ENCODE results near the gene ACTN1. TPM values are rescaled to one million over a fixed set of nuclear protein-coding genes. Genes with fewer than 3 reads are reported as not detected.

Gene ACTN1
- total RNA-seq, 3 donors from 2014 or later (not counting 1 experiment from before 2014, with no cell fraction given) = 14.9 to 39.5 (median 19.6) TPM

DNA sequence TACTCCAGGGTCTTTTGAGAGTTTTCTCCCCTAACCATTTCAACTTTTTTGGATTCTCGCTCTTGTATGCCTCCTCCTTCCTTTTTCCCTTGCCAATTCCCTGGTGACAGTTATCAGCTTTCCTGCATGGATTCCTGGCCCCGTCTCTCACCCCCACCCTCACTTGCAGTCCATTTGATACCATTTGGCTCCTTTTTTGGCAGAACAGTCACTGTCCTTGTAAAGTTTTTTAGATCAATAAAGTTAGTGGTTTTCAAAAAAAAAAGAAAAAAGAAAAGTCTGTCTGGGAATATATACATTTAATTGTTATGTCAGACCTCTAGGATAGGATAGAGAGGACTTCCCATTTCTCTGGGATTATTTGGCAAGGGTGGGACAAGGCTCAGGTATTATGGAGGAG is 42.1 kb downstream of the ACTN1 start:
- H3K27ac ChIP-seq (ENCODE audit: low read length) = no peak overlapping the region

DNA sequence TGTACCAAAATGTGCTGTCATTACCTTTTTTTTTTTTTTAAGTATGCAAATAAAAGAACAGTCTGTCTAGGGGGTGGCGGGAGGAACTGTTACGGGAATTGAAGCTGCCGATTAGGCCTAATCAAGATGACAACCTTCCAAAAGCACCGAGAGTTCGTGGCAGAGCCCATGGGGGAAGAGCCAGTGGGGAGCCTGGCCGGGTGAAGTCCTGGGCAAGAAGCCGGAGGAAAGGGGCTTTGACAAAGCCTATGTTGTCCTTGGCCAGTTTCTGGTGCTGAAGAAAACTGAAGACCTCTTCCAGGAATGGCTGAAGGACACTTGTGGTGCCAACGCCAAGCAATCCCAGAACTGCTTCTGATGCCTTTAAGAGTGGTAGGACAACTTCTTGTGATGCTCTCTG is 42.6 kb downstream of the ACTN1 start:
- TF ChIP-seq, protein P1, sequence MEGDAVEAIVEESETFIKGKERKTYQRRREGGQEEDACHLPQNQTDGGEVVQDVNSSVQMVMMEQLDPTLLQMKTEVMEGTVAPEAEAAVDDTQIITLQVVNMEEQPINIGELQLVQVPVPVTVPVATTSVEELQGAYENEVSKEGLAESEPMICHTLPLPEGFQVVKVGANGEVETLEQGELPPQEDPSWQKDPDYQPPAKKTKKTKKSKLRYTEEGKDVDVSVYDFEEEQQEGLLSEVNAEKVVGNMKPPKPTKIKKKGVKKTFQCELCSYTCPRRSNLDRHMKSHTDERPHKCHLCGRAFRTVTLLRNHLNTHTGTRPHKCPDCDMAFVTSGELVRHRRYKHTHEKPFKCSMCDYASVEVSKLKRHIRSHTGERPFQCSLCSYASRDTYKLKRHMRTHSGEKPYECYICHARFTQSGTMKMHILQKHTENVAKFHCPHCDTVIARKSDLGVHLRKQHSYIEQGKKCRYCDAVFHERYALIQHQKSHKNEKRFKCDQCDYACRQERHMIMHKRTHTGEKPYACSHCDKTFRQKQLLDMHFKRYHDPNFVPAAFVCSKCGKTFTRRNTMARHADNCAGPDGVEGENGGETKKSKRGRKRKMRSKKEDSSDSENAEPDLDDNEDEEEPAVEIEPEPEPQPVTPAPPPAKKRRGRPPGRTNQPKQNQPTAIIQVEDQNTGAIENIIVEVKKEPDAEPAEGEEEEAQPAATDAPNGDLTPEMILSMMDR (IDR thresholded peaks at IDR 0.05) = no peak
- no peaks in the 10 kb centered on the region for H3K36me3 ChIP-seq (ENCODE audit: control insufficient read depth, insufficient read depth, low read length)
- Mint-ChIP-seq H3K36me3 (no peaks in the 10 kb centered on the region), H3K27ac (no peak overlapping the region), H3K9me3 (no peaks in the 10 kb centered on the region), H3K4me3 (no peak overlapping the region), H3K27me3 (ENCODE audit: low read depth in 2 of 2) (no peaks in the 10 kb centered on the region), H3K4me1 (peaks cover 5 to 13% of the 10 kb centered on the region in 2 donors)
- DNase-seq (no peak), ATAC-seq (no peak)
- no peak overlapping the region for H3K4me3 ChIP-seq (ENCODE audit: low read length)
- no peaks in the 10 kb centered on the region for H3K9me3 ChIP-seq (ENCODE audit: control insufficient read depth, insufficient read depth, low read length)
- H3K27ac ChIP-seq (ENCODE audit: low read length) = no peak overlapping the region
- no peaks in the 10 kb centered on the region for H3K27me3 ChIP-seq (ENCODE audit: control insufficient read depth, insufficient read depth, low read length)
- WGBS (ENCODE audit: insufficient coverage) = 88% methylated on average over 8 of the region's 8 CpGs
- intact Hi-C loops (cut with micrococcal nuclease) = no loop called here
- peaks cover 9% of the 10 kb centered on the region for H3K4me1 ChIP-seq (ENCODE audit: control insufficient read depth, insufficient read depth, low read length)

More for the DNA sequence above, 42.1 kb downstream of the ACTN1 start:
- TF ChIP-seq, protein P1 (IDR thresholded peaks at IDR 0.05) = no peak
- H3K27me3 Mint-ChIP-seq (ENCODE audit: low read depth in 2 of 2) = no peaks in the 10 kb centered on the region
- peaks cover 5 to 13% of the 10 kb centered on the region in 2 donors for H3K4me1 Mint-ChIP-seq
- ATAC-seq (no peak), DNase-seq (no peak)
- Histone ChIP-seq H3K27me3 (ENCODE audit: control insufficient read depth, insufficient read depth, low read length) (no peaks in the 10 kb centered on the region), H3K9me3 (ENCODE audit: control insufficient read depth, insufficient read depth, low read length) (no peaks in the 10 kb centered on the region), H3K4me3 (ENCODE audit: low read length) (no peak overlapping the region), H3K4me1 (ENCODE audit: control insufficient read depth, insufficient read depth, low read length) (peaks cover 9% of the 10 kb centered on the region), H3K36me3 (ENCODE audit: control insufficient read depth, insufficient read depth, low read length) (no peaks in the 10 kb centered on the region)
- WGBS (ENCODE audit: insufficient coverage) = 88% methylated on average over 2 of the region's 2 CpGs
- no peaks in the 10 kb centered on the region for H3K9me3 Mint-ChIP-seq
- no peak overlapping the region for H3K4me3 Mint-ChIP-seq
- intact Hi-C loops (cut with micrococcal nuclease) = no loop called here
- no peaks in the 10 kb centered on the region for H3K36me3 Mint-ChIP-seq
- no peak overlapping the region for H3K27ac Mint-ChIP-seq

DNA sequence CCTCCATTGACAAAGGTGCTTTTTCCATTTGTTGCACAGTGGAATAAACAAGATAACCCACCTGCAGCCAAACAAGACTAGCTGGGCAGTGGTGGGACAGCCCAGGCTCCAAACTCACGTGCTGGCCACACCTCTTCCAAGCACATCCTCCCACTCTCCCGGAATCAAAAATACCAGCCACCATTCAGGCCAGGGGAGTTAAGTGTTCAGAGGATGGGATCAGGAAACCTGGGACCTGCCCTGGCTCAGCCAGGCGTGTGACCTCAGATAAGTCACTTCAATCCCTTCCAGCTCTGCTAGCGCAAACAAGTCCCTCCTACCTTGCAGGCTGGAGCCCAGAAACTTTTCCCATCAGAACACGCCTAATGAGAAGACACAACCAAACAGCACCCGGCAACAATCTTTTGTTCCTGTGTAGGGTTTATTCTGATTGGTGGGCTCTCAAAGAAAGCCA is 43.3 kb downstream of the ACTN1 start:
- Histone ChIP-seq H3K27me3 (ENCODE audit: control insufficient read depth, insufficient read depth, low read length) (no peaks in the 10 kb centered on the region), H3K27ac (ENCODE audit: low read length) (no peak overlapping the region), H3K4me3 (ENCODE audit: low read length) (no peak overlapping the region), H3K36me3 (ENCODE audit: control insufficient read depth, insufficient read depth, low read length) (no peaks in the 10 kb centered on the region), H3K9me3 (ENCODE audit: control insufficient read depth, insufficient read depth, low read length) (no peaks in the 10 kb centered on the region), H3K4me1 (ENCODE audit: control insufficient read depth, insufficient read depth, low read length) (peaks cover 9% of the 10 kb centered on the region)
- TF ChIP-seq, protein P1 (IDR thresholded peaks at IDR 0.05) = no peak
- Mint-ChIP-seq H3K4me3 (no peak overlapping the region), H3K36me3 (no peaks in the 10 kb centered on the region), H3K27me3 (ENCODE audit: low read depth in 2 of 2) (no peaks in the 10 kb centered on the region), H3K4me1 (peaks cover 5 to 13% of the 10 kb centered on the region in 2 donors), H3K27ac (no peak overlapping the region), H3K9me3 (no peaks in the 10 kb centered on the region)
- intact Hi-C loops (cut with micrococcal nuclease) = no loop called here
- DNase-seq = no peak
- WGBS (ENCODE audit: insufficient coverage) = 85% methylated on average over 4 of the region's 6 CpGs
- no peak for ATAC-seq

DNA sequence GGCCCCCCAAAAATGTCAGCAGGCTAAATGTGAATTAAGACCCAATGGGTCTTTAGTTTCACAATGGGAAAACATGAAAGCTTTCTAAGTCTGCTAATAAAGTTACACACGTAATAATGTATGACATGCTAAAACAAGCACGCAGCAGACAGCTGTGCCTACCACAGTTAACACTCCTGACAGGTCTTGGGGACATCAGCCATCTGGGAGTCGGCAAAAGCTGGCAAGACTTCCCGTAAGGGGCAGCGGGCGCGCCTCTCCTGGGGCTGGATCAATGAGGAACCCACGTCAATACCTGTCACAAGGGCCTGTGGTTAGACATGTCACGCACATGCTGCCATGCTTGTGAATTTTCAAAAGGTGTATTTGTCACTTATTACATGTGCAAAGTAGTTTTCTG is 45.0 kb downstream of the ACTN1 start:
- H3K36me3 Mint-ChIP-seq = no peaks in the 10 kb centered on the region
- H3K4me3 Mint-ChIP-seq = no peak overlapping the region
- TF ChIP-seq, protein P1 (IDR thresholded peaks at IDR 0.05) = no peak
- intact Hi-C loops (cut with micrococcal nuclease) = no loop called here
- H3K9me3 Mint-ChIP-seq = no peaks in the 10 kb centered on the region
- 89% methylated on average over 9 of the region's 9 CpGs for WGBS (ENCODE audit: insufficient coverage)
- Histone ChIP-seq H3K9me3 (ENCODE audit: control insufficient read depth, insufficient read depth, low read length) (no peaks in the 10 kb centered on the region), H3K27ac (ENCODE audit: low read length) (no peak overlapping the region), H3K36me3 (ENCODE audit: control insufficient read depth, insufficient read depth, low read length) (no peaks in the 10 kb centered on the region), H3K4me3 (ENCODE audit: low read length) (no peak overlapping the region), H3K27me3 (ENCODE audit: control insufficient read depth, insufficient read depth, low read length) (no peaks in the 10 kb centered on the region), H3K4me1 (ENCODE audit: control insufficient read depth, insufficient read depth, low read length) (peaks cover 16% of the 10 kb centered on the region)
- H3K27me3 Mint-ChIP-seq (ENCODE audit: low read depth in 2 of 2) = no peaks in the 10 kb centered on the region
- peaks cover 5 to 13% of the 10 kb centered on the region in 2 donors for H3K4me1 Mint-ChIP-seq
- DNase-seq (no peak), ATAC-seq (no peak)
- H3K27ac Mint-ChIP-seq = no peak overlapping the region
